SK-N-SH (cell line): ENCODE measurements around the gene SETD1B. TPM values are rescaled to one million over a fixed set of nuclear protein-coding genes. Genes with fewer than 3 reads are reported as not detected.
"Not testable (repeated sequence)": the region's sequence is repeated elsewhere in the genome, so short reads cannot be mapped to it uniquely, and the experiment has no call there.

Experiments
- CTCF ChIA-PET: fragments of 300-600, 350-600 bp; formaldehyde crosslinking; extraction: SDS; loops from one replicate; lab custom pipeline; 2021; lab: Yijun Ruan, JAX
- POLR2A ChIA-PET: fragments of 350-600 bp; sonication (Branson Sonifier 250); formaldehyde crosslinking; extraction: SDS; loops from one replicate; lab custom pipeline; 2020; ENCODE audit warnings: antibody characterized with exemption, inconsistent platforms; lab: Yijun Ruan, JAX
- DNase-seq: peaks from one replicate; pipeline ENCODE4 v3.0.0; 2012
- H2AFZ ChIP-seq: fragments of 200-600 bp; sonication (generic); 2 replicates; pipeline ENCODE4 v1.8.1; 2016; ENCODE audit warnings: antibody characterized with exemption, mild to moderate bottlenecking, low read depth
- H3F3A ChIP-seq: fragments of 200-600 bp; sonication (generic); replicated peaks from 2 replicates; pipeline ENCODE3; 2016; ENCODE audit warnings: antibody characterized with exemption, mild to moderate bottlenecking; ENCODE audit not compliant: insufficient read depth
- H3K27ac ChIP-seq, 2 experiments: fragments of 200-500 bp in 1 of 2; fragments of 200-600 bp in 1 of 2; sonication (Bioruptor generic) in 1 of 2; sonication (generic), shearing (Covaris generic) in 1 of 2; 2 replicates each; pipeline versions ENCODE4 v1.5.1 to v1.6.1; 2014 to 2016; ENCODE audit warnings: low read depth in 2 of 2, inconsistent platforms in 1 of 2, low read length in 1 of 2, mild to moderate bottlenecking in 1 of 2, mixed read lengths in 1 of 2
- H3K27me3 ChIP-seq: fragments of 200-600 bp; sonication (generic), shearing (Covaris generic); 2 replicates; pipeline ENCODE4 v1.6.1; 2016; ENCODE audit warnings: mixed run types; ENCODE audit not compliant: insufficient read depth
- H3K36me3 ChIP-seq, 2 experiments: fragments of 200-500 bp in 1 of 2; fragments of 200-600 bp in 1 of 2; sonication (Bioruptor generic) in 1 of 2; sonication (generic) in 1 of 2; replicated peaks in 1 of 2; 2 replicates each; pipeline versions ENCODE3 to v1.5.1; 2014 to 2016; ENCODE audit warnings: low read length in 1 of 2, mild to moderate bottlenecking in 1 of 2; ENCODE audit not compliant: insufficient read depth in 2 of 2, control insufficient read depth in 1 of 2
- H3K4me1 ChIP-seq, 2 experiments: fragments of 200-500 bp in 1 of 2; fragments of 200-600 bp in 1 of 2; sonication (Bioruptor generic) in 1 of 2; sonication (generic), shearing (Covaris generic) in 1 of 2; 2 replicates each; pipeline versions ENCODE4 v1.5.1 to v1.6.1; 2014 to 2016; ENCODE audit warnings: low read depth in 1 of 2, low read length in 1 of 2, mixed run types in 1 of 2; ENCODE audit not compliant: insufficient read depth in 2 of 2, control insufficient read depth in 1 of 2
- H3K4me2 ChIP-seq: fragments of 200-600 bp; sonication (generic), shearing (Covaris generic); 2 replicates; pipeline ENCODE4 v1.6.1; 2017; ENCODE audit warnings: mixed run types
- H3K4me3 ChIP-seq, 2 experiments: fragments of 200-500 bp in 1 of 2; fragments of 200-600 bp in 1 of 2; sonication (Bioruptor generic) in 1 of 2; sonication (generic), shearing (Covaris generic) in 1 of 2; 2 replicates each; pipeline versions ENCODE4 v1.5.1 to v1.8.1; 2014 to 2016; ENCODE audit warnings: low read depth in 2 of 2, inconsistent platforms in 1 of 2, low read length in 1 of 2, mild to moderate bottlenecking in 1 of 2, mixed read lengths in 1 of 2, moderate library complexity in 1 of 2
- H3K79me2 ChIP-seq: fragments of 200-600 bp; sonication (generic); 2 replicates; pipeline ENCODE4 v1.8.1; 2017; ENCODE audit warnings: mild to moderate bottlenecking; ENCODE audit not compliant: insufficient read depth
- H3K9ac ChIP-seq: fragments of 200-600 bp; sonication (generic); 2 replicates; pipeline ENCODE4 v1.6.1; 2017; ENCODE audit warnings: mixed run types
- H3K9me2 ChIP-seq: fragments of 200-600 bp; sonication (generic); 2 replicates; pipeline ENCODE4 v1.6.1; 2017; ENCODE audit warnings: mixed run types
- H3K9me3 ChIP-seq: fragments of 200-600 bp; sonication (generic); 2 replicates; pipeline ENCODE4 v1.6.1; 2017; ENCODE audit warnings: mixed run types, mild to moderate bottlenecking, moderate library complexity
- H4K20me1 ChIP-seq: fragments of 200-600 bp; sonication (generic); 2 replicates; pipeline ENCODE4 v1.6.1; 2017; ENCODE audit warnings: mild to moderate bottlenecking, mixed run types; ENCODE audit not compliant: insufficient read depth
- EZH2phosphoT487 ChIP-seq: fragments of 200-600 bp; sonication (generic); IDR thresholded peaks from 2 replicates; pipeline ENCODE4 v1.6.1; 2017; ENCODE audit warnings: low read depth, mixed run types, mild to moderate bottlenecking, antibody characterized with exemption, moderate library complexity, borderline replicate concordance
- FOSL2 ChIP-seq: IDR thresholded peaks from 2 replicates; pipeline ENCODE4 v1.4.0; 2012; ENCODE audit warnings: low read depth, mild to moderate bottlenecking, moderate library complexity, borderline replicate concordance
- FOXJ3 ChIP-seq: sonication (generic); formaldehyde crosslinking; IDR thresholded peaks from 2 replicates; pipeline ENCODE4 v1.5.1; 2020; ENCODE audit warnings: mild to moderate bottlenecking, missing genetic modification reagents
- IRF3 ChIP-seq: fragments of 150-350 bp; IDR thresholded peaks from 2 replicates; pipeline ENCODE4 v1.6.1; 2016; ENCODE audit warnings: mild to moderate bottlenecking, low read depth, low read length
- JUND ChIP-seq: IDR thresholded peaks from 2 replicates; pipeline ENCODE4 v1.4.0; 2012
- MXI1 ChIP-seq: IDR thresholded peaks from 2 replicates; pipeline ENCODE4 v1.6.1; 2012; ENCODE audit warnings: mild to moderate bottlenecking, low read depth, low read length, improper control_type of control experiment
- NRF1 ChIP-seq: IDR thresholded peaks from 2 replicates; pipeline ENCODE4 v1.6.1; 2012; ENCODE audit warnings: low read depth, mild to moderate bottlenecking, low read length
- PBX3 ChIP-seq: IDR thresholded peaks from 2 replicates; pipeline ENCODE4; 2012
- RAD21 ChIP-seq: IDR thresholded peaks from 2 replicates; pipeline ENCODE4 v1.6.1; 2012; ENCODE audit warnings: mild to moderate bottlenecking, low read length
- RXRA ChIP-seq: IDR thresholded peaks from 2 replicates; pipeline ENCODE4 v1.4.0; 2012; ENCODE audit warnings: low read depth, mild to moderate bottlenecking, borderline replicate concordance
- TAF1 ChIP-seq: IDR thresholded peaks from 2 replicates; pipeline ENCODE4 v1.6.1; 2012; ENCODE audit warnings: low read depth, mild to moderate bottlenecking, low read length, moderate library complexity, borderline replicate concordance
- TCF12 ChIP-seq: IDR thresholded peaks from 2 replicates; pipeline ENCODE4 v1.4.0; 2012
- TEAD4 ChIP-seq: IDR thresholded peaks from 2 replicates; pipeline ENCODE4 v1.4.0; 2012; ENCODE audit warnings: mild to moderate bottlenecking, borderline replicate concordance; ENCODE audit not compliant: insufficient read depth
- YY1 ChIP-seq: IDR thresholded peaks from 2 replicates; pipeline ENCODE4 v1.4.0; 2012; ENCODE audit warnings: low read depth, mild to moderate bottlenecking
- WGBS: methylation state at CpG from one replicate; pipeline ENCODE4 v1.1.6; 2017; ENCODE audit warnings: low lambda C conversion rate; 5-methylcytosine and 5-hydroxymethylcytosine counted together
- polyA plus RNA-seq, 3 experiments: library from polyadenylated mRNA; depleted of rRNA; stranded (reverse); fragments of >200 nt; gene quantifications; 2 replicates each; pipeline ENCODE4 v1.2.3, GENCODE V29; 2012
- TF ChIP-seq, protein P1 (sequence below): IDR thresholded peaks from 2 replicates; pipeline ENCODE4 v1.4.0; 2012; ENCODE audit warnings: low read depth, borderline replicate concordance
- TF ChIP-seq, protein P2 (sequence below): fragments of 150-350 bp; IDR thresholded peaks from 2 replicates; pipeline ENCODE4 v1.6.1; 2017; ENCODE audit warnings: antibody characterized with exemption, low read length, low read depth, borderline replicate concordance

SETD1B gene
- polyA plus RNA-seq, 1 of the 3 experiments (the other 2 are of a cell fraction) = 2.0 TPM

GRCh38 chr12:121860257-121860656 is 56.4 kb downstream of the SETD1B start:
- H3K4me3 ChIP-seq = no peak overlapping the region
- peaks cover 7 to 15% of the 10 kb centered on the region in 2 experiments; a peak in 3 of 4 replicates for H3K4me1 ChIP-seq
- no peaks in the 10 kb centered on the region for H3K27me3 ChIP-seq
- ChIA-PET CTCF (interaction anchor here (2.2 to 3.5 kb wide), 3 partner anchors 28 to 66 kb away, joined by 10 to 17 read pairs (median 12); partner anchors contain the start of genes PSMD9 and RHOF), POLR2A (interaction anchor here (3.2 kb wide), 1 partner anchor 12 kb away, joined by 9 read pairs; no protein-coding TSS in a partner anchor)
- no peak overlapping the region for H3K4me2 ChIP-seq
- H3K79me2 ChIP-seq = no peaks in the 10 kb centered on the region
- H3K9ac ChIP-seq = no peak overlapping the region
- 60% methylated on average over 1 of the region's 1 CpG for WGBS
- H4K20me1 ChIP-seq = no peaks in the 10 kb centered on the region
- no peaks in the 10 kb centered on the region for H3K9me2 ChIP-seq
- no peak overlapping the region for H2AFZ ChIP-seq
- H3K9me3 ChIP-seq = no peaks in the 10 kb centered on the region
- no peak overlapping the region for H3K27ac ChIP-seq
- DNase-seq = no peak
- peaks cover 27% of the 10 kb centered on the region for H3F3A ChIP-seq
- TF ChIP-seq YY1 = no peak
- no peak for TF ChIP-seq JUND
- TF ChIP-seq, protein P1, sequence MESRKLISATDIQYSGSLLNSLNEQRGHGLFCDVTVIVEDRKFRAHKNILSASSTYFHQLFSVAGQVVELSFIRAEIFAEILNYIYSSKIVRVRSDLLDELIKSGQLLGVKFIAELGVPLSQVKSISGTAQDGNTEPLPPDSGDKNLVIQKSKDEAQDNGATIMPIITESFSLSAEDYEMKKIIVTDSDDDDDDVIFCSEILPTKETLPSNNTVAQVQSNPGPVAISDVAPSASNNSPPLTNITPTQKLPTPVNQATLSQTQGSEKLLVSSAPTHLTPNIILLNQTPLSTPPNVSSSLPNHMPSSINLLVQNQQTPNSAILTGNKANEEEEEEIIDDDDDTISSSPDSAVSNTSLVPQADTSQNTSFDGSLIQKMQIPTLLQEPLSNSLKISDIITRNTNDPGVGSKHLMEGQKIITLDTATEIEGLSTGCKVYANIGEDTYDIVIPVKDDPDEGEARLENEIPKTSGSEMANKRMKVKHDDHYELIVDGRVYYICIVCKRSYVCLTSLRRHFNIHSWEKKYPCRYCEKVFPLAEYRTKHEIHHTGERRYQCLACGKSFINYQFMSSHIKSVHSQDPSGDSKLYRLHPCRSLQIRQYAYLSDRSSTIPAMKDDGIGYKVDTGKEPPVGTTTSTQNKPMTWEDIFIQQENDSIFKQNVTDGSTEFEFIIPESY = no peak
- TF ChIP-seq, protein P2, sequence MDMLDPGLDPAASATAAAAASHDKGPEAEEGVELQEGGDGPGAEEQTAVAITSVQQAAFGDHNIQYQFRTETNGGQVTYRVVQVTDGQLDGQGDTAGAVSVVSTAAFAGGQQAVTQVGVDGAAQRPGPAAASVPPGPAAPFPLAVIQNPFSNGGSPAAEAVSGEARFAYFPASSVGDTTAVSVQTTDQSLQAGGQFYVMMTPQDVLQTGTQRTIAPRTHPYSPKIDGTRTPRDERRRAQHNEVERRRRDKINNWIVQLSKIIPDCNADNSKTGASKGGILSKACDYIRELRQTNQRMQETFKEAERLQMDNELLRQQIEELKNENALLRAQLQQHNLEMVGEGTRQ = no peak
- no peak for TF ChIP-seq NRF1
- no peak for TF ChIP-seq TEAD4
- TF ChIP-seq RAD21 = no peak
- TF ChIP-seq FOSL2 = no peak
- no peak for TF ChIP-seq IRF3
- no peak for TF ChIP-seq EZH2phosphoT487
- no peak for TF ChIP-seq RXRA
- no peak for TF ChIP-seq MXI1
- no peak for TF ChIP-seq TAF1
- TF ChIP-seq PBX3 = no peak
- no peak for TF ChIP-seq FOXJ3 (CRISPR knock-in tag)
- TF ChIP-seq TCF12 = no peak
- H3K36me3 ChIP-seq = no peaks in the 10 kb centered on the region

DNA sequence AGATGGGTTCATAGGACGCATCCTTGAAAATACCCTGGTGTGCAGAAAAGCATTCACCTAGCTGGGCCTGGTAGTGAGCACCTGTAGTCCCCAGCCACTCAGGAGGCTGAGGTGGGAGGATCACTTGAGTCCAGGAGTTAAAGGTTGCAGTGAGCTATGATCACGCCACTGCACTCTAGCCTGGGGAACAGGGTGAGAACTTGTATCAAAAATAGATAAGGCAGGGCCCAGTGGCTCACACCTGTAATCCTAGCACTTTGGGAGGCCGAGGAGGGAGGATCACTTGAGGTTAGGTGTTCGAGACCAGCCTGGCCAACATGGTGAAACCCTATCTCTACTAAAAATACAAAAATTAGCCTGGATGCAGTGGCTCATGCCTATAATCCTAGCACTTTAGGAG is 56.9 kb downstream of the SETD1B start:
- H3K9me2 ChIP-seq, H3K4me2 ChIP-seq, H3K4me3 ChIP-seq, H3K9ac ChIP-seq, H3K79me2 ChIP-seq, H4K20me1 ChIP-seq, H3K9me3 ChIP-seq, H3K27me3 ChIP-seq, H3K36me3 ChIP-seq, H2AFZ ChIP-seq, DNase-seq, H3K27ac ChIP-seq: not testable (repeated sequence)
- Histone ChIP-seq H3K4me1 (peaks cover 7 to 15% of the 10 kb centered on the region in 2 experiments; a peak in 3 of 4 replicates), H3F3A (peaks cover 27% of the 10 kb centered on the region)
- POLR2A ChIA-PET = interaction anchor here (1.3 to 3.2 kb wide), 2 partner anchors 11 to 12 kb away, joined by 4 to 9 read pairs; no protein-coding TSS in a partner anchor
- WGBS = 97% methylated on average over 4 of the region's 4 CpGs
- CTCF ChIA-PET = interaction anchor here (2.2 to 3.5 kb wide), 3 partner anchors 27 to 67 kb away, joined by 10 to 17 read pairs (median 12); partner anchors contain the start of genes PSMD9 and RHOF
